Neural progenitor cell (in vitro differentiated cells): ENCODE results near the gene PIK3R2.

Source experiments
- CTCF ChIP-seq: fragments of 200-600 bp; sonication (generic); IDR thresholded peaks from 2 replicates; pipeline ENCODE4 v1.5.1; 2017; ENCODE audit warnings: antibody characterized with exemption, mild to moderate bottlenecking
- EZH2phosphoT487 ChIP-seq: fragments of 200-600 bp; sonication (generic); IDR thresholded peaks from 2 replicates; pipeline ENCODE4 v1.6.1; 2017; ENCODE audit warnings: antibody characterized with exemption

- no peak for TF ChIP-seq CTCF
- no peak for TF ChIP-seq EZH2phosphoT487
Observed at GRCh38 chr19:18119717-18120105, 33.3 kb upstream of the PIK3R2 start.
